Esophagus squamous epithelium (tissue), 4 donors: ENCODE measurements around the gene STRBP.

Experiments used
- CTCF ChIP-seq, 6 experiments: fragments of 450-650 bp in 4 of 6; fragments of 200-600 bp in 2 of 6; sonication (generic) in 2 of 6; IDR thresholded peaks; one replicate each; pipeline ENCODE4 v1.5.1; 2016 to 2019; ENCODE audit warnings: antibody characterized with exemption in 6 of 6, mild to moderate bottlenecking in 4 of 6, moderate library complexity in 4 of 6
- POLR2A ChIP-seq, 4 donors: fragments of 450-650 bp; IDR thresholded peaks; one replicate each; pipeline ENCODE4 v1.6.1; 2017; ENCODE audit warnings: antibody characterized with exemption in 4 of 4, mild to moderate bottlenecking in 4 of 4, moderate library complexity in 3 of 4

GRCh38 chr9:123225995-123226394, 42.4 kb downstream of the STRBP start:
- TF ChIP-seq POLR2A (IDR thresholded peaks at IDR 0.05) (no peak), CTCF (IDR thresholded peaks at IDR 0.05) (no peak)
